HUES64 (cell line): Measurements from ENCODE around the gene D2HGDH.
"Not testable (repeated sequence)": the region's sequence is repeated elsewhere in the genome, so short reads cannot be mapped to it uniquely, and the experiment has no call there.

Source experiments
- H3K27ac ChIP-seq: 2 replicates; pipeline ENCODE4 v1.7.0; 2013; ENCODE audit warnings: low read depth, low read length, inconsistent platforms
- H3K27me3 ChIP-seq: 2 replicates; pipeline ENCODE4 v1.6.1; 2013; ENCODE audit warnings: mild to moderate bottlenecking, low read length; ENCODE audit not compliant: insufficient read depth
- H3K36me3 ChIP-seq: 2 replicates; pipeline ENCODE4 v1.6.1; 2013; ENCODE audit warnings: mild to moderate bottlenecking, low read length; ENCODE audit not compliant: insufficient read depth
- H3K4me1 ChIP-seq: 2 replicates; pipeline ENCODE4 v1.6.1; 2013; ENCODE audit warnings: mild to moderate bottlenecking, low read length, moderate library complexity; ENCODE audit not compliant: insufficient read depth
- H3K4me3 ChIP-seq: 2 replicates; pipeline ENCODE4 v1.5.1; 2013; ENCODE audit warnings: mild to moderate bottlenecking, low read length, moderate library complexity
- H3K9ac ChIP-seq: 2 replicates; pipeline ENCODE4 v1.6.1; 2013; ENCODE audit warnings: mild to moderate bottlenecking, low read depth, low read length
- H3K9me3 ChIP-seq: 2 replicates; pipeline ENCODE4 v1.6.1; 2013; ENCODE audit warnings: low read depth, low read length; ENCODE audit not compliant: insufficient read depth
- WGBS: fragments of 150-250, 120-280 bp; methylation state at CpG from one replicate; pipeline ENCODE4 v1.1.7; 2013; ENCODE audit warnings: missing lambda C conversion rate; 5-methylcytosine and 5-hydroxymethylcytosine counted together

Gene D2HGDH

DNA sequence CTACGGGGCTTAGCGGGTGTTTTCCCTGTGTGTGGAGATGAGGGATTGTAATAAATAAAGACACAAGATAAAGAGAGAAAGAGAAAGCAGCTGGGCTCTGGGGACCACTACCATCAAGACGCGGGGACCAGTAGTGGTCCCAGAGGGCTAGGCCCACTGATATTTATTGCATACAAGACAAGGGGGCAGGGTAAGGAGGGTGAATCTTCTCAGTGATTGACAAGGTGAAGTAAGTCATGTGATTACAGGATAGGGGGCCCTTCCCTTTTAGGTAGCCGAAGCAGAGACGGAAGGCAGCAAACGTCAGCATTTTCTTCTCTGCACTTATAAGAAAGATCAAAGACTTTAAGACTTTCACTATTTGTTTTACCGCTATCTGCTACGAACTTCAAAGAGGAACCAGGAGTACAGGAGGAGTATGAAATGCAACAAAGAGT is 37.7 kb downstream of the D2HGDH start:
- Histone ChIP-seq H3K36me3 (no peaks in the 10 kb centered on the region), H3K4me3 (no peak overlapping the region), H3K27me3 (no peaks in the 10 kb centered on the region), H3K27ac (peak overlapping the region; percentile 60; the same call in 1 of the 2 replicates), H3K4me1 (peaks cover 12% of the 10 kb centered on the region), H3K9me3 (no peaks in the 10 kb centered on the region), H3K9ac (peak overlapping the region; percentile 24; the same call in 1 of the 2 replicates)
- 68% methylated on average over 7 of the region's 9 CpGs for WGBS

DNA sequence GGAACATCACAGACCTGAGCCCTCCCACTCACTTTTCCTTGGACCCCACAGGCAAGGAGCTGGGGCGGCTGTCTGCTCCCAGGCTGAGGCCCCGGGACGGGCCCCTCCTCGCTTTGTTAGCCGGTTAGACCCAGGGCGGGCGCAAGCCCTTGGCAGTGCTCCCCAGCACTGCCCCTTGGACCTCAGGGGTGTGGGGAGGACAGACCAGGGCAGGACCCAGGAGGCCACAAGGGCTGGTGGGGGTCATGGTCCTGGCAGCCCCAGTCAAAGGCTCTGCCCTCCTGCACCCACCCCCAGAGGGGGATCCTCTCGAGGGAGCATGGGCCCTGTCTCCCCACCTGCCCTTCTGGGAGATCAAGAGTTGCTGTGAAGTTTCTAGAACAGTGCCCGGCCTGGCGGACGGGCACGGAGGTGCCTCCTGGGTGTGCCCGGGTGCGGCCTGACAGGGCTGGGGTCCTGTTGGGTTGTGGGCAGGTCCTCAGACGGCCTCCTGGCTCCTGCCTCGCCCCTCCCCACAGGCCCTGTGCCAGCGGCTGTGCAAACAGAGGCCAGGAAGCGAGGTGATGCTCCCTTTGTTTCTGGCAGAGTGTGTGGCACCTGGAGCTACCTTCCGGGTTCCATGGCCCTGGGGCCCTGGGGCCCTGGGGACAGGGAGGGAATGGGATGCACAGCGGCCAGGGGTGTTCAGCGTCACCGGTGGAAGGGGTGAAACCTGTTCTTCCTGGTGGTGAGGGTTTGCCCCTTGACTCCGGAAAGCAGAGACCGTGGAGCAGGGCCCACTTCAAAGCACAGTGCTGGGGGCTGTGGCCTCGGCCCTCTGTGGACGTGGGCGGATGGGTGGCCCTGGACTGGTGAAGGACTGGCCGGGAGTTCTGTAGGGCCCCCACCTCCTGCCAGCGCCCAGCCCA is 39.3 kb downstream of the D2HGDH start:
- H3K9ac ChIP-seq, result no peak overlapping the region
- no peaks in the 10 kb centered on the region for H3K27me3 ChIP-seq
- H3K36me3 ChIP-seq, result no peaks in the 10 kb centered on the region
- no peak overlapping the region for H3K27ac ChIP-seq
- WGBS, result 92% methylated on average over 29 of the region's 29 CpGs
- H3K4me3 ChIP-seq, result no peak overlapping the region
- peaks cover 24% of the 10 kb centered on the region for H3K4me1 ChIP-seq
- H3K9me3 ChIP-seq, result no peaks in the 10 kb centered on the region

DNA sequence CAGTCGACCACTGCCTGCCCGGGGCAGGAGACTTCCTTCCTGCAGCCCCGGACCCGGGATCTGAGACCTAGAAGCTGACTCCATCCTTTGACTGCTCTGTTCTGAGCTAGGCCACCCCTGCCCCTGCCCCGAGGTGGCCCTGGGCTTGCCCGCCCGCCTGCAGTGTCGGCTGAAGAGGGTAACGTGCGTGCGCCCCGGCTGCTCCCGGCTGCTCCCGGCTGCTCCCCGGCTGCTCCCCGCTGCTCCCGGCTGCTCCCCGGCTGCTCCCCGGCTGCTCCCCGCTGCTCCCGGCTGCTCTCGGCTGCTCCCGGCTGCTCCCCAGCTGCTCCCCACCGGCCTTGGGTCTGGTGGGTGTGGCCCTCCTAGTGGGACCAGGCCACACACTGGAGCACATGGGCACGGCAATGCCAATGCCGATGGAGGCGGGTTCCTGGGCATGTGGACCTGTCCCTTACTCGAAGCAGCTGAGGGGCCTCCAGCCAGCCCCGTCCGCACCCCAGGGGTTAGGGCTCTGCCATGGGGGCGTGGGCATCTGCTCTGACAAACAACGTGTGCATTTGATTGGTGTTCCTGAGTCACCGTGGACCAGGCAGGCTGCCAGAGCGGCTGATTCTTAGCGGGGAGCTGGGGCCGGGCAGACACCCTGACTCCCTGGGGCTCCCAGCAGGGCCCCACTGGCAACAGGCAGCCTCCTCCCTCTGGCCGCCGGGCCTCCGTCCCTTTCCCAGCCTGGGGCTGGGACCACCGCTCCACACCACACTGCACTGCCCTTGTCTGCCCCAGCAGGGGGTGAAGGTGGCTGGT is 40.2 kb downstream of the D2HGDH start:
- no peak overlapping the region for H3K4me3 ChIP-seq
- no peak overlapping the region for H3K27ac ChIP-seq
- 91% methylated on average over 40 of the region's 40 CpGs for WGBS
- no peaks in the 10 kb centered on the region for H3K36me3 ChIP-seq
- no peak overlapping the region for H3K9ac ChIP-seq
- H3K9me3 ChIP-seq, result no peaks in the 10 kb centered on the region
- H3K4me1 ChIP-seq, result peaks cover 24% of the 10 kb centered on the region
- H3K27me3 ChIP-seq, result no peaks in the 10 kb centered on the region

DNA sequence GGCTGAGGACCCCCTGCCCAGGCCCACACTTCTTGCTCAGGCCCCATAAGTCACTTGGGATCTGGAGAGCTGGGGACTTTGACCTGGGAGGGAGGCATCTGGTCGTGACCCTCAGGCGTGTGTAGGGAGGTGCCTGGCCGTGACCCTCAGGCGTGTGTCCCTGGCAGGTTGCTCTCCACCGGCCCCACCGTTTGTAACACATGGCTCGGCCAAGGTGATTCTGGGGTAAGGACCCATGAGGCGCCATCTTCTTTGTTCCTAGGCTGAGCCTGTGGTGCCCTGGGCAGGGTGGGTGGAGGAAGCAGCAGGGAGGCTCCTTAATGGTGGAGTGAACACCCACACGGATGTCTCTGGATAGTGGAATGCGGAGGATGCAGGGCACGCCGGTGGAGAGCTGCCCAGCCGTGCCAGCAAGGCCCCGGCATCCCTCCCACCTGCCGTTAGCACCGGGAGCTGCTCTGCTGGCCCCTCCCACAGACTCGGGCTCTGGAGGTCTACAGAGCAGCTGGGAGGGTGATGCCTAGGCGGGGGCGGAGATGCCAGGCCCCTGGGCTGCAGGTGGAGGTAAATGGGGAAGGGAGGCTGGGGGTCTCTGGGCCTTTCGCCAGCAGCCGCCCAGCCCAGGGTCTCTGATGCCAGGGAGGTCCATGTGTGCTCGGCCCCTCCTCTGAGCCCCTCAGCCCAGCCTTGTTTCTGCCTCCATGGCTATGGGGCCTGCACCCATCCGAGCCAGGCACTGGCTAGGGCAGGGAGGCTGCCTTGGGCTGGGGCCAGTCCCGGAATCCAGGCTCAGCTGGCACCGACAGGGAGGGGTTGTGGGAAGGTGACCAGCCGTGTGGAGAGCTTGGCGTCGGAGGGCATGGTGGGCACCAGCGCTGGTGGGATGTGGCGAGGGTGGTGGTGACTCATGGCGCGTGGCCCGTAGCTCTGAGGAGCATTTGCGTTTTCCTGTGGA is 41.1 kb downstream of the D2HGDH start:
- no peak overlapping the region for H3K9ac ChIP-seq
- H3K4me3 ChIP-seq, result no peak overlapping the region
- H3K27ac ChIP-seq, result no peak overlapping the region
- no peaks in the 10 kb centered on the region for H3K36me3 ChIP-seq
- peaks cover 24% of the 10 kb centered on the region for H3K4me1 ChIP-seq
- whole genome bisulfite sequencing, result 87% methylated on average over 34 of the region's 34 CpGs
- no peaks in the 10 kb centered on the region for H3K27me3 ChIP-seq
- 0 out of 2 replicates have a peak, but pooled peaks cover under 1% of the 10 kb centered on the region for H3K9me3 ChIP-seq

DNA sequence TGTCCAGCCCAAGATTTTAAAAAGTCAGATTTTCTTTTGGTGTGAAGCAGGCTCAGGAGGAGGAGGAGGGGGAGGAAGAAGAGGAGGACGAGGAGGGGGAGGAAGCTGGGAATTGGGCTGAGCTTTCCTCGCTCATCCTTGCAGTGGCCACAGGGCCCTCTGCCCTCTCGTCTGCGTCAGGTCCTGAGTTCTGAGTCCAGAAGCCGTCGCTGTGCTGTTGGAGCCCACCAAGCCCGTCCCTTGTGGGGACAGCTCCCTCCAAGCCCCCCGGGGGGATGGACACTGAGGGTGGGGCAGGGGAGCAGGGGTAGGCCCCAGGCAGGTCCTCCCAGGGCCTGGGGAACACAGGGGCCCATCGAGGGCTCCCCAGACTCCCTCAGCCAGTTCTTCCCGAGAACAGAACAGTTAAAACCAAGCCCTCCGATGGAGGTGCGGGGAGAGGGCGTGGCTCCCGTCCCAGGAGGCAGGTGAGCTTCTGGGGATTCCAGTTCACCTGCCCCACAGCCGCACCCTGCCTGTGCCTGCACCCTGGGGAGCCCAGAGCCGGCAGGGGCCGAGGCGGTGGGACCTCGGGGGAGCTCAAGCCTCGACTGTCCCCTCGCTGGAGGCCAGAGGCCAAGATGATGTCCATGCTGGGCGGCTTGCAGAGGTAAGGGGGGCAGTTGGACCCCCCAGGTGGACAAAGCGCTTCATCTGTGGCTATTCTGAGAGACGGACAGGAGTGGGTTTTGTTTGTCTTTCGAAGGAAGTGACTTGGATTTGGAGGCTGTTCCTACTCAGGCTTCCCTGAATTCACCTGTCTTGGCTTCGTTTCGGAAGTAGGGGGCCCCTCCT is 42.1 kb downstream of the D2HGDH start, which contains the start of gene GAL3ST2:
TSS of gene GAL3ST2 (plus strand) at position 487 of the 834 bp plus-strand sequence. CDS start at position 621, 134 bp downstream.
- WGBS, result 82% methylated on average over 27 of the region's 27 CpGs
- H3K36me3 ChIP-seq, result no peaks in the 10 kb centered on the region
- H3K4me1 ChIP-seq, result peaks cover 20% of the 10 kb centered on the region
- H3K27me3 ChIP-seq, result no peaks in the 10 kb centered on the region
- peaks cover 10% of the 10 kb centered on the region for H3K9me3 ChIP-seq
- H3K27ac ChIP-seq, result no peak within 1 kb of the TSS
- no peak within 1 kb of the TSS for H3K9ac ChIP-seq
- H3K4me3 ChIP-seq, result no peak within 1 kb of the TSS

DNA sequence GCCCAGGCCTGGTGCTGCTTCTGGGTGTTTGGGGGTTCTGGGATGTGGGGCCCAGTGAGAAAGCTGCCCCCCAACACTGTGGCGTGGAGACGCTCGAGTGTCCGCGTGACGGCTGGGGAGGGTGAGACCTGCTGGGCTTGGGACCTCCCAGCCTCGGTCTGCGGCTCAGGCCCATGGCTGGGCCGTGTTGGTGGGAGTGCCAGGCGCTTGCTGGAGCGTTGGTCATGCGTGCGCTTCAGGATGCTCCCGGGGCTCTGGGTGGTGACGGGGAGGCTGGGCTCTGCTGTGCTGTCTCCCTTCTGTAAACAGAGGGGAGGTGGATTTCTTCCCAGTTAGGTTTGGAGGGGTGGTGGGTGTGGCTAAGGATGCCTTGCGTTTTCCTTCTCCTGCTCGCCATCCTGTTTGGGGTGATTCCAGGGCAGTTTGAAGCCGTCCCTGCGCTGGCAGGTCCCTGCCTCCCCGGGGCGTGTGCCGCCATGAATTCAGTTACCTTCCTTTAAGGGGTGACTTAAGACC is 42.8 kb downstream of the D2HGDH start:
- no peaks in the 10 kb centered on the region for H3K36me3 ChIP-seq
- H3K9ac ChIP-seq, result no peak overlapping the region
- WGBS, result 83% methylated on average over 22 of the region's 22 CpGs
- no peaks in the 10 kb centered on the region for H3K27me3 ChIP-seq
- peaks cover 13% of the 10 kb centered on the region for H3K4me1 ChIP-seq
- H3K4me3 ChIP-seq, result no peak overlapping the region
- no peak overlapping the region for H3K27ac ChIP-seq
- H3K9me3 ChIP-seq, result peaks cover 16% of the 10 kb centered on the region

DNA sequence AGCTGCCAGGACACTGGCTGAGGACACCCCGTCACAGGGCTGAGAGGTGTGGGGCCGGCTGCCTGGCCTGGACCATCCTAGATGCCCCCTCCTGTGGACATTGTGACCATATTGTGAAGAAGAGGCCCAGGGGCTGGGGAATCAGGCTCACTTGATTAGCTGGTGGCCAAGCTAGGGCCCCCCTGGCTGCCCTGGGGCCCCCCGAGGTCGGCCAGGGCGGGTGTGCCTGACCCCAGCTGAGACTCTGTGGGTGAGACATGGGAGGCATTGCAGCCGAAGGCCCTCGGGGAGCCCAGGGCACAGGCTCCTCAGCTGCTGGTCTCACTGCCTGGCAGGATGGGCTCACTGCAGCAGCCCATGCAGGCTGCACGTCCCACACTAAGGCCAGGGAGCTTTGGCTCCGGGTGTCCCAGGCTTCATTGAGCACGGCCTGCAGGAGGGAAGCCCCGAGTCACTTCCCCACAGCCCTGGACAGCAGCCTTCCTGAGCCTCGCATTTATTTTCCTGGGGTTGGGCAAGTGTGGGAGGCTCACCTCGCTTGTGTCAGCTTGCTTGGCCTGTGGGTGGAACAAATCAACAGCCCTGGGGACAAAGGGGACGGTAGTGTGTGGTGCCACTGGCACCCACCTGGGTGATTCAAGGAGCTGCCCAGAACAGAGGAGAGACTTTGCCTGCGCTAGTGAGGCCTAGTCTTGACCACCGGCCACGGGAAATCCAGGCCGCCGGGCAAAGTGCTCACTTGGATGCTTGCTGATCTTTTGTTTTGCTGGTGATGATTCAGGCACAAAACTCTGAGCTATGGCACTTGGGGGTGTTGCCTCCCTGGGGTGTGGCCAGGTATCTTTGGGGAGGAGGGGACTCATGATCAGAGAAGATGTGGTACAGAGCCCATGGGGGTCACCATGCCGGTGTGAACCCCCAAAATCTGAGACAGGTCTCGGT is 43.5 kb downstream of the D2HGDH start:
- no peaks in the 10 kb centered on the region for H3K36me3 ChIP-seq
- peaks cover 22% of the 10 kb centered on the region for H3K9me3 ChIP-seq
- H3K4me3 ChIP-seq, result no peak overlapping the region
- WGBS, result 76% methylated on average over 21 of the region's 21 CpGs
- no peak overlapping the region for H3K27ac ChIP-seq
- H3K9ac ChIP-seq, result no peak overlapping the region
- H3K27me3 ChIP-seq, result no peaks in the 10 kb centered on the region
- peaks cover 11% of the 10 kb centered on the region for H3K4me1 ChIP-seq

DNA sequence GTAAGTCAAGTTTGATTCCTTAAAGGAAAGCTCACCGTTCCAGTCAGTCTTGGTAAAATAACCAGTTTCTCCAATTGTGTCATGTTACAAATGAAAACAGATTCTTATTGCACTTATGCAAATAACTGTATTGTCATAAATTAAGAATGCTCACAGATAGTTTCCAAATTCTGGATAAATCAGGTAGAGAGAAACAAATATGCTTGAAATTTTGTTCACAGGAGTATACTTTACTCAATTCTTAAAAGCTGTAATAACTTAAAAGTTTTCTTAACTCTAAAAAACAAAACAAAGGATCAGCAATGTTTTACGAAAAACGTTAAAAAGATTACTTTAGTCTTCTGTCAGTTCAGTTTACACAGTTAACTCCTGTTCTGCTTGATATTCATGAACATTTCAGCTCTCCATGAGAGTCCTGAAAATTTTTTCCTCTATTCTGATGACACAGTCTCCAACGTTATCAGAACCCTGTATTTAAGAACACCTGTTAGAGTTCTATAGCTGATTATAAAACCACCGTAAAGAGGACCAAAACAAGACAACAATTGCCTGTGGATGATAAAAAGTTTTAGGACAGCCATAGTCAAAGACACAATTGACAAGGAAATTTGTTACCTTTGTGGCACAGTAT is 46.6 kb downstream of the D2HGDH start:
- H3K9ac ChIP-seq, result no peak overlapping the region
- peaks cover 31% of the 10 kb centered on the region for H3K9me3 ChIP-seq
- H3K4me3 ChIP-seq, result no peak overlapping the region
- H3K27ac ChIP-seq, result no peak overlapping the region
- no peaks in the 10 kb centered on the region for H3K36me3 ChIP-seq
- H3K27me3 ChIP-seq, result no peaks in the 10 kb centered on the region
- 87% methylated on average over 5 of the region's 5 CpGs for WGBS
- peaks cover 11% of the 10 kb centered on the region for H3K4me1 ChIP-seq

DNA sequence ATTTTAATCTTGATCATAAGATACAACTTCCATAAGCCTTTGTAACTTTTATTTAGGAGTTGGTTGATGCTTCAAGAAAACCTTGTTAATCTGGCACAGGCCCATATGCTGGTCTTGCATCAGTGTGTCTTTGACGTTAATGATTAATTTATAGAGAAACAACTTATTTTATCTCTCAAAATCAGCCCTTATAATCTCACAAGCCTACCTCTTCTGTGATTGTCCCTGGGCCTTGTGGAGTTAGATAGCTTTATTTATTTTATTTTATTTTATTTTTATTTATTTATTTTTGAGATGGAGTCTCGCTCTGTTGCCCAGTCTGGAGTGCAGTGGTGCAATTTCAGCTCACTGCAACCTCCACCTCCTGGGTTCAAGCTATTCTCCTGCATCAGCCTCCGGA is 47.6 kb downstream of the D2HGDH start:
- not testable (repeated sequence) for H3K9ac ChIP-seq, H3K36me3 ChIP-seq, H3K27ac ChIP-seq, H3K27me3 ChIP-seq, H3K4me3 ChIP-seq
- Histone ChIP-seq H3K4me1 (peaks cover 11% of the 10 kb centered on the region), H3K9me3 (peaks cover 31% of the 10 kb centered on the region)
- WGBS, result 96% methylated on average over 2 of the region's 3 CpGs
